ENCODE results near the gene BCAS3.
"Not testable (repeated sequence)": the region's sequence is repeated elsewhere in the genome, so short reads cannot be mapped to it uniquely, and the experiment has no call there.

Gene BCAS3

DNA sequence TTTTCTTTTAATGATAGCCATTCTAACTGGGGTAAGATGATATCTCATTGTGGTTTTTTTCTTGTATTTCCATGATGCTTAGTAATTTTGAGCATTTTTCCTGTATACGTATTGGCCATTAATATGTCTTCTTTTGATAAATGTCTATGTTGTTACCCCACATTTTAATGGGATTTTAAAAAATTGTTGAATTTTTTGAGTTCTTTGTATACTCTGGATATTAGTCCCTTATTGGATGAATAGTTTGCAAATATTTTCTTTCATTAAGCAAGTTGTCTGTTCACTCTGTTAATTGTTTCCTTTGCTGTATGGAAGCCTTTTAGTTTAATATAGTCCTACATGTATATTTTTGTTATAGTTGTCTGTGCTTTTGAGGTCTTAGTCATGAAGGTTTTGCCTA lies 79.8 kb downstream of the BCAS3 start:
- Histone ChIP-seq H3K4me1 (ENCODE audit: control insufficient read depth, low read length) (no peaks in the 10 kb centered on the region), H4K20me1 (ENCODE audit: control insufficient read depth, insufficient read depth, low read depth, low read length) (no peaks in the 10 kb centered on the region), H3K27ac (ENCODE audit: low read depth, low read length) (no peak overlapping the region), H3K79me2 (ENCODE audit: control insufficient read depth, low read length) (no peaks in the 10 kb centered on the region), H3F3A (ENCODE audit: control insufficient read depth, insufficient read depth) (no peaks in the 10 kb centered on the region), H3K9me3 (ENCODE audit: control insufficient read depth, insufficient read depth, low read length) (no peaks in the 10 kb centered on the region), H3K4me2 (ENCODE audit: low read length) (no peak overlapping the region), H3K4me3 (ENCODE audit: low read length) (no peak overlapping the region), H3K27me3 (ENCODE audit: control insufficient read depth, low read length) (no peaks in the 10 kb centered on the region), H3K9me2 (replicated peaks; ENCODE audit: control insufficient read depth, low read length) (no peaks in the 10 kb centered on the region), H3K36me3 (ENCODE audit: control insufficient read depth, low read length) (no peaks in the 10 kb centered on the region)
- TF ChIP-seq, protein P1, sequence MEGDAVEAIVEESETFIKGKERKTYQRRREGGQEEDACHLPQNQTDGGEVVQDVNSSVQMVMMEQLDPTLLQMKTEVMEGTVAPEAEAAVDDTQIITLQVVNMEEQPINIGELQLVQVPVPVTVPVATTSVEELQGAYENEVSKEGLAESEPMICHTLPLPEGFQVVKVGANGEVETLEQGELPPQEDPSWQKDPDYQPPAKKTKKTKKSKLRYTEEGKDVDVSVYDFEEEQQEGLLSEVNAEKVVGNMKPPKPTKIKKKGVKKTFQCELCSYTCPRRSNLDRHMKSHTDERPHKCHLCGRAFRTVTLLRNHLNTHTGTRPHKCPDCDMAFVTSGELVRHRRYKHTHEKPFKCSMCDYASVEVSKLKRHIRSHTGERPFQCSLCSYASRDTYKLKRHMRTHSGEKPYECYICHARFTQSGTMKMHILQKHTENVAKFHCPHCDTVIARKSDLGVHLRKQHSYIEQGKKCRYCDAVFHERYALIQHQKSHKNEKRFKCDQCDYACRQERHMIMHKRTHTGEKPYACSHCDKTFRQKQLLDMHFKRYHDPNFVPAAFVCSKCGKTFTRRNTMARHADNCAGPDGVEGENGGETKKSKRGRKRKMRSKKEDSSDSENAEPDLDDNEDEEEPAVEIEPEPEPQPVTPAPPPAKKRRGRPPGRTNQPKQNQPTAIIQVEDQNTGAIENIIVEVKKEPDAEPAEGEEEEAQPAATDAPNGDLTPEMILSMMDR (IDR thresholded peaks at IDR 0.05; ENCODE audit: low read depth, low read length, poor library complexity, severe bottlenecking), result no peak
- no peak for TF ChIP-seq EZH2phosphoT487 (IDR thresholded peaks at IDR 0.05; ENCODE audit: borderline replicate concordance, low read length)

DNA sequence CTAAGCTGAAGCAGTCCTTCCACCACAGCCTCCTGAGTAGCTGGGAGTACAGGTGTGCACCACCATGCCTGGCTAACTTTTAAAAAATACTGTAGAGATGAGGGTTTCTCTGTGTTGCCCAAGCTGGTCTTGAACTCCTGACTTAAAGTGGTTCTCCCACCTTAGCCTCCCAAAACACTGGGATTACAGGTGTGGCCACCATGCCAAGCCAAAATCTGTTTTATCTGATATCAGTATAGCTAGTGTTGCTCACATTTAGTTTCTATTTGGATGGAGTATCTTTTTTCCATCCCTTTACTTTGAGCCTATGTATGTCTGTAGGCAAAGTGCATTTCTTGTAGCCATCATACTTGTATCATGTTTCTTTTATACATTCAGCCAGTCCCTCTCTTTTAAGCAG lies 82.1 kb downstream of the BCAS3 start:
- no peaks in the 10 kb centered on the region for H4K20me1 ChIP-seq (ENCODE audit: control insufficient read depth, insufficient read depth, low read depth, low read length)
- no peak overlapping the region for H3K4me3 ChIP-seq (ENCODE audit: low read length)
- H3K27ac ChIP-seq (ENCODE audit: low read depth, low read length), result no peak overlapping the region
- H3F3A ChIP-seq (ENCODE audit: control insufficient read depth, insufficient read depth), result no peaks in the 10 kb centered on the region
- no peaks in the 10 kb centered on the region for H3K9me3 ChIP-seq (ENCODE audit: control insufficient read depth, insufficient read depth, low read length)
- H3K36me3 ChIP-seq (ENCODE audit: control insufficient read depth, low read length), result no peaks in the 10 kb centered on the region
- H3K4me2 ChIP-seq (ENCODE audit: low read length), result no peak overlapping the region
- TF ChIP-seq, protein P1 (IDR thresholded peaks at IDR 0.05; ENCODE audit: low read depth, low read length, poor library complexity, severe bottlenecking), result no peak
- no peak for TF ChIP-seq EZH2phosphoT487 (IDR thresholded peaks at IDR 0.05; ENCODE audit: borderline replicate concordance, low read length)
- no peaks in the 10 kb centered on the region for H3K4me1 ChIP-seq (ENCODE audit: control insufficient read depth, low read length)
- H3K79me2 ChIP-seq (ENCODE audit: control insufficient read depth, low read length), result no peaks in the 10 kb centered on the region
- H3K27me3 ChIP-seq (ENCODE audit: control insufficient read depth, low read length), result no peaks in the 10 kb centered on the region
- H3K9me2 ChIP-seq (replicated peaks; ENCODE audit: control insufficient read depth, low read length), result no peaks in the 10 kb centered on the region

DNA sequence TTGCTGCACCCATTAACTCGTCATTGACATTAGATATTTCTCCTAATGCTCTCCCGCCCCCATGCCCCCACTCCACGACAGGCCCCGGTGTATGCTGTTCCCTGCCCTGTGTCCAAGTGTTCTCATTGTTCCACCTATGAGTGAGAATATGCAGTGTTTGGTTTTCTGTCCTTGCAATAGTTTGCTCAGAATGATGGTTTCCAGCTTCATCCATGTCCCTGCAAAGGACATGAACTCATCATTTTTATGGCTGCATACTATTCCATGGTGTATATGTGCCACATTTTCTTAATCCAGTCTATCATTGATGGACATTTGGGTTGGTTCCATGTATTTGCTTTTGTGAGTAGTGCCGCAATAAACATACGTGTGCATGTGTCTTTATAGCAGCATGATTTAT lies 83.7 kb downstream of the BCAS3 start:
- not testable (repeated sequence) for H3K79me2 ChIP-seq (ENCODE audit: control insufficient read depth, low read length); H3K4me2 ChIP-seq (ENCODE audit: low read length); H3K4me3 ChIP-seq (ENCODE audit: low read length); H3K27me3 ChIP-seq (ENCODE audit: control insufficient read depth, low read length); H3K36me3 ChIP-seq (ENCODE audit: control insufficient read depth, low read length); H3K9me2 ChIP-seq (replicated peaks; ENCODE audit: control insufficient read depth, low read length); H3F3A ChIP-seq (ENCODE audit: control insufficient read depth, insufficient read depth); H3K4me1 ChIP-seq (ENCODE audit: control insufficient read depth, low read length); H4K20me1 ChIP-seq (ENCODE audit: control insufficient read depth, insufficient read depth, low read depth, low read length); H3K9me3 ChIP-seq (ENCODE audit: control insufficient read depth, insufficient read depth, low read length); H3K27ac ChIP-seq (ENCODE audit: low read depth, low read length)

DNA sequence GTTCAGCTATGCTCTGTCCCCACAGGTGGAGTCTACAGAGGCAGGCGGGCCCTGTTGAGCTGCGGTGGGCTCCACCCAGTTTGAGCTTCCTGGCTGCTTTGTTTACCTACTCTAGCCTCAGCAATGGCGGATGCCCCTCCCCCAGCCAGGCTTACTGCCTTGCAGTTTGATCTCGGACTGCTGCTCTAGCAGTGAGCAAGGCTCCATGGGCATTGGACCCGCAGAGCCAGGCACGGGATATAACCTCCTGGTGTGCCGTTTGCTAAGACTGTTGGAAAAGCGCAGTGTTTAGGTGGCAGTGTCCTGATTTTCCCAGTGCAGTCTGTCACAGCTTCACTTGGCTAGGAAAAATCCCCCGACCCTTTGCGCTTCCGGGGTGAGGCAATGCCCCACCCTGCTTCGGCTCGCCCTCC lies 89.1 kb downstream of the BCAS3 start:
- Histone ChIP-seq H3K79me2 (ENCODE audit: control insufficient read depth, low read length) (no peaks in the 10 kb centered on the region), H3K36me3 (ENCODE audit: control insufficient read depth, low read length) (no peaks in the 10 kb centered on the region), H3K4me3 (ENCODE audit: low read length) (no peak overlapping the region), H4K20me1 (ENCODE audit: control insufficient read depth, insufficient read depth, low read depth, low read length) (no peaks in the 10 kb centered on the region), H3F3A (ENCODE audit: control insufficient read depth, insufficient read depth) (no peaks in the 10 kb centered on the region), H3K27me3 (ENCODE audit: control insufficient read depth, low read length) (no peaks in the 10 kb centered on the region), H3K4me2 (ENCODE audit: low read length) (no peak overlapping the region), H3K4me1 (ENCODE audit: control insufficient read depth, low read length) (no peaks in the 10 kb centered on the region), H3K9me3 (ENCODE audit: control insufficient read depth, insufficient read depth, low read length) (no peaks in the 10 kb centered on the region), H3K9me2 (replicated peaks; ENCODE audit: control insufficient read depth, low read length) (no peaks in the 10 kb centered on the region), H3K27ac (ENCODE audit: low read depth, low read length) (no peak overlapping the region)
- no peak for TF ChIP-seq EZH2phosphoT487 (IDR thresholded peaks at IDR 0.05; ENCODE audit: borderline replicate concordance, low read length)
- TF ChIP-seq, protein P1 (IDR thresholded peaks at IDR 0.05; ENCODE audit: low read depth, low read length, poor library complexity, severe bottlenecking), result no peak

Measured in DOHH2 (cell line).